SK-N-SH treated with all-trans-retinoic acid at 6 μM for 48 hours (cell line): Measurements from ENCODE around the gene HTT.
"Not testable (repeated sequence)": the region's sequence is repeated elsewhere in the genome, so short reads cannot be mapped to it uniquely, and the experiment has no call there.

ENCODE experiments used
- CREB5 ChIP-seq: fragments of 250-450 bp; sonication (Bioruptor Pico); IDR thresholded peaks from 2 replicates; pipeline ENCODE4 v1.5.1; 2020; ENCODE audit warnings: low read depth, mild to moderate bottlenecking, moderate library complexity
- CSDC2 ChIP-seq: fragments of 250-450 bp; sonication (Bioruptor Pico); IDR thresholded peaks from 2 replicates; pipeline ENCODE4 v1.5.0; 2020; ENCODE audit warnings: mild to moderate bottlenecking, moderate library complexity
- OSR1 ChIP-seq: fragments of 250-450 bp; sonication (Bioruptor Pico); IDR thresholded peaks from 2 replicates; pipeline ENCODE4 v1.8.0; 2022; ENCODE audit warnings: moderate library complexity, mild to moderate bottlenecking, inconsistent platforms
- PATZ1 ChIP-seq: fragments of 250-450 bp; sonication (Bioruptor Pico); IDR thresholded peaks from 2 replicates; pipeline ENCODE4 v1.8.0; 2020; ENCODE audit warnings: mild to moderate bottlenecking, moderate library complexity, borderline replicate concordance
- RARB ChIP-seq: fragments of 250-450 bp; sonication (Bioruptor Pico); IDR thresholded peaks from 2 replicates; pipeline ENCODE4 v1.8.0; 2021; ENCODE audit warnings: mild to moderate bottlenecking, moderate library complexity
- TCF4 ChIP-seq: fragments of 250-450 bp; sonication (Bioruptor Pico); IDR thresholded peaks from 2 replicates; pipeline ENCODE4 v1.8.0; 2021; ENCODE audit warnings: mild to moderate bottlenecking, moderate library complexity, borderline replicate concordance
- ZNF8 ChIP-seq: fragments of 450-650 bp; formaldehyde crosslinking; IDR thresholded peaks from 2 replicates; pipeline ENCODE4 v1.5.0; 2020; ENCODE audit warnings: mild to moderate bottlenecking, moderate library complexity

- not testable (repeated sequence) for TF ChIP-seq RARB (CRISPR knock-in tag); PATZ1; TCF4 (CRISPR knock-in tag); CREB5 (CRISPR knock-in tag); ZNF8 (CRISPR knock-in tag); OSR1 (CRISPR knock-in tag); CSDC2 (CRISPR knock-in tag)
These were observed 20.2 kb downstream of the HTT start for GRCh38 chr4:3094701-3095100.
